CD4-positive, alpha-beta T cell (primary cell): ENCODE measurements around the gene SLC43A1. TPM values are rescaled to one million over a fixed set of nuclear protein-coding genes. Genes with fewer than 3 reads are reported as not detected.

Experiments used
- ATAC-seq: fragments of 200-7000 bp; cut with Tn5 transposase; one replicate; pipeline ENCODE4 v1.10.0; 2022; ENCODE audit warnings: mild to moderate bottlenecking; ENCODE audit not compliant: poor library complexity
- CTCF ChIA-PET: fragments of 350-600 bp; sonication (Branson Sonifier 250); formaldehyde crosslinking; loops from one replicate; lab custom pipeline; 2021; ENCODE audit warnings: antibody characterized with exemption, inconsistent platforms; lab: Charles Lee
- POLR2A ChIA-PET: fragments of 350-600 bp; sonication (Branson Sonifier 250); formaldehyde crosslinking; loops from one replicate; lab custom pipeline; 2021; ENCODE audit warnings: antibody characterized with exemption, inconsistent platforms; lab: Charles Lee
- DNase-seq, 14 experiments: peaks; one replicate each; pipeline ENCODE4 v3.0.0-alpha.2; 2013 to 2020; ENCODE audit warnings: mixed read lengths in 2 of 14
- H3K27ac ChIP-seq, 2 donors: one replicate each; pipeline versions ENCODE4 v1.5.1 to v1.7.0; 2013; ENCODE audit warnings: low read length in 2 of 2, low read depth in 1 of 2, mild to moderate bottlenecking in 1 of 2
- H3K27me3 ChIP-seq, 2 experiments: 1 replicate in 1 of 2; 2 replicates in 1 of 2; pipeline versions ENCODE4 v1.6.1 to v1.7.0; 2013; ENCODE audit warnings: low read length in 2 of 2, control low read depth in 1 of 2, mild to moderate bottlenecking in 1 of 2, moderate library complexity in 1 of 2; ENCODE audit not compliant: insufficient read depth in 2 of 2, control insufficient read depth in 1 of 2
- H3K36me3 ChIP-seq: one replicate; pipeline ENCODE4 v1.6.1; 2013; ENCODE audit warnings: low read length, control low read depth; ENCODE audit not compliant: insufficient read depth
- H3K4me1 ChIP-seq: one replicate; pipeline ENCODE4 v1.6.1; 2013; ENCODE audit warnings: low read length, control low read depth; ENCODE audit not compliant: insufficient read depth
- H3K4me3 ChIP-seq: one replicate; pipeline ENCODE4 v1.5.1; 2013; ENCODE audit warnings: mild to moderate bottlenecking, low read length, moderate library complexity
- H3K9me3 ChIP-seq, 2 experiments: 1 replicate in 1 of 2; 2 replicates in 1 of 2; pipeline versions ENCODE4 v1.6.1 to v1.7.0; 2013; ENCODE audit warnings: low read length in 2 of 2, mild to moderate bottlenecking in 2 of 2, control low read depth in 1 of 2, moderate library complexity in 1 of 2; ENCODE audit not compliant: control insufficient read depth in 1 of 2, insufficient read depth in 1 of 2
- H3K27ac Mint-ChIP-seq: one replicate; pipeline ENCODE4 v1.8.0; 2020; ENCODE audit warnings: mixed read lengths
- H3K27me3 Mint-ChIP-seq: one replicate; pipeline ENCODE4 v1.8.0; 2021; ENCODE audit warnings: mixed read lengths
- H3K36me3 Mint-ChIP-seq: one replicate; pipeline ENCODE4 v1.8.0; 2021; ENCODE audit warnings: low read depth, mixed read lengths
- H3K4me1 Mint-ChIP-seq: one replicate; pipeline ENCODE4 v1.8.0; 2021; ENCODE audit warnings: low read depth, mixed read lengths
- H3K4me3 Mint-ChIP-seq: one replicate; pipeline ENCODE4 v1.8.0; 2020; ENCODE audit warnings: mild to moderate bottlenecking, mixed read lengths
- H3K9me3 Mint-ChIP-seq: one replicate; pipeline ENCODE4 v1.8.0; 2020; ENCODE audit warnings: mixed read lengths
- CTCF ChIP-seq: fragments of 200-600 bp; IDR thresholded peaks from one replicate; pipeline ENCODE4 v1.8.0; 2022; ENCODE audit warnings: antibody characterized with exemption, mild to moderate bottlenecking
- intact Hi-C, 2 experiments: fragments of 100-400 bp; cut with DNase I in 1 of 2; cut with micrococcal nuclease in 1 of 2; formaldehyde crosslinking; loops; one replicate each; pipeline versions ENCODE4 v1.15.1 to v1.9.0; 2023 to 2025; cut with DNase I, micrococcal nuclease
- total RNA-seq, 174 experiments: library from RNA in 2 of 174; stranded (reverse) in 2 of 174; gene quantifications; one replicate each; pipeline ENCODE4 v1.2.3 and lab custom pipeline; 2021 to 2026

SLC43A1 gene
- total RNA-seq, 2 experiments from 2014 or later, result 3.1 to 4.2 TPM

DNA sequence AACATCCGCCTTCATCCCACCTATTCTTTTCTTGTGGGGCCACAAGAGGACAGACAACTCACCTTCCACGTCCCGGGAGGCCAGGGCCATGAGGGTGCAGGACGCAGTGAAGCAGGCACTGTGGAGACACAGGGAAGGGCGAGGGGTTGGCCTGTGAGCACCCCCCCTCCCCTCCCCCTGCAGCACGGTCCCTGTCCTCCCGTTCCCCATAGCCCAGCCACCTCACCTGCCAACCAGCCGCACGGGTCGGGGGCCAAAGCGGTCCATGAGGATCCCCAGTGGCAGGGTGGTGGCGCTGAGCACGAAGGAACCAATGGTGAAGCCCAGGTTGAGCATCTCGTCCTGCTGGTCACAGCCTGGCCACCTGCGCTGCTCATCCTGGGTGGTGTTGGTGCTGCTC, 14.6 kb downstream of the SLC43A1 start:
- DNase-seq (no peak), ATAC-seq (no peak)
- H3K27ac ChIP-seq, result no peak overlapping the region
- Mint-ChIP-seq H3K36me3 (peaks cover 24% of the 10 kb centered on the region), H3K27ac (no peak overlapping the region), H3K4me3 (no peak overlapping the region), H3K27me3 (no peaks in the 10 kb centered on the region), H3K4me1 (no peaks in the 10 kb centered on the region), H3K9me3 (no peaks in the 10 kb centered on the region)
- H3K27me3 ChIP-seq, result no peaks in the 10 kb centered on the region
- no peak overlapping the region for H3K4me3 ChIP-seq
- intact Hi-C loops, result no loop called here
- no peak for TF ChIP-seq CTCF
- no peaks in the 10 kb centered on the region for H3K4me1 ChIP-seq
- H3K9me3 ChIP-seq, result no peaks in the 10 kb centered on the region
- CTCF ChIA-PET, result no interaction called here
- H3K36me3 ChIP-seq, result peaks cover 41% of the 10 kb centered on the region
- POLR2A ChIA-PET, result no interaction called here

DNA sequence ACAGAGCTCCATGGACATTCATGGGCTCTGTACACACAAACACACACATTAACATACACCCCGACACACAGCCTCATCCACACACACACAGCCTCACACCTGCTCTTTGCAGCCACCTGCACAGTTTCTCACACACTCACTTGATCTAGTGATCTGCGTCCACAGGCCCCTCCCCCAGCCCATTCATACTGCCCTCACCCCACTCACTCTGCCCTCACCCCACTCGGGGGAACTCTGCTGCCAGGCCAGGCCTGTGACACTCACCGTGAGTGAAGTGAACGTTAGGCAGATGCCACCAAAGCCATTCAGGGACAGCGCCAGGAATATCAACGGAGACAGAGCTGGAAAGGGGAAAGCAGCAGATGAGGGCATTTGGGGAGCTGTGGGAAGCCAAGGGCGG, 15.0 kb downstream of the SLC43A1 start:
- no peak overlapping the region for H3K4me3 ChIP-seq
- Mint-ChIP-seq H3K4me3 (no peak overlapping the region), H3K36me3 (peaks cover 24% of the 10 kb centered on the region), H3K4me1 (no peaks in the 10 kb centered on the region), H3K27ac (no peak overlapping the region), H3K9me3 (no peaks in the 10 kb centered on the region), H3K27me3 (no peaks in the 10 kb centered on the region)
- ChIA-PET CTCF (no interaction called here), POLR2A (no interaction called here)
- intact Hi-C loops, result no loop called here
- no peak overlapping the region for H3K27ac ChIP-seq
- no peaks in the 10 kb centered on the region for H3K27me3 ChIP-seq
- no peak for ATAC-seq
- H3K36me3 ChIP-seq, result peaks cover 44% of the 10 kb centered on the region
- no peaks in the 10 kb centered on the region for H3K4me1 ChIP-seq
- no peaks in the 10 kb centered on the region for H3K9me3 ChIP-seq
- TF ChIP-seq CTCF, result no peak
- DNase-seq, result no peak

DNA sequence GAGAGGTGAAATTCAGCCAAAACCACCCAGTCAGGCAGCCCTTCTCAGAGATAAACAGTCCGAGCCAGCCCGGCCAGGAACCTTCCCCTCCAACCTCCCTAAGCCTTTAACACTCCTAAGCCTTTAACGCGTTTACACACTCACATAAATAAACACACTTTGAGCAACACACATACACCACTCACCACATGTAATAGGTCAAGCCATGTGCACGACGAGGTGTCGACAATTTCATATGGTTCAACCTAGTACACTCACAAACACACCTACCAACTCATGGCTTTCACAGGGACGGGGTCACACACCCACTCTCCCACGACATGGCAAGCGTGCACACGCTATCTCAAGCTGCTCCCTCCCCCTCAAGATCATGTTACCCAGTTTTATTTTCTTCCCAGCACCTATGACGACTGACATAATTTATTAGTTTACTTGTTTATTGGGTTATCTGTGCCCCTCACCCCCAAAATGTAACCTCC, 15.5 kb downstream of the SLC43A1 start:
- POLR2A ChIA-PET, result no interaction called here
- Histone ChIP-seq H3K4me3 (no peak overlapping the region), H3K36me3 (peaks cover 44% of the 10 kb centered on the region), H3K4me1 (no peaks in the 10 kb centered on the region), H3K27ac (no peak overlapping the region), H3K27me3 (no peaks in the 10 kb centered on the region), H3K9me3 (no peaks in the 10 kb centered on the region)
- CTCF ChIA-PET, result no interaction called here
- Mint-ChIP-seq H3K4me1 (no peaks in the 10 kb centered on the region), H3K4me3 (no peak overlapping the region), H3K27ac (no peak overlapping the region), H3K36me3 (peaks cover 24% of the 10 kb centered on the region), H3K9me3 (no peaks in the 10 kb centered on the region), H3K27me3 (no peaks in the 10 kb centered on the region)
- ATAC-seq (no peak), DNase-seq (no peak)
- no peak for TF ChIP-seq CTCF
- intact Hi-C loops, result no loop called here
